Hippocampal formation (tissue), 2 donors: Measurements from ENCODE around the gene ERO1B.
"Not testable (repeated sequence)": the region's sequence is repeated elsewhere in the genome, so short reads cannot be mapped to it uniquely, and the experiment has no call there.

ENCODE experiments used
- DNase-seq, 2 donors: peaks; one replicate each; lab custom pipeline; 2025; lab: John Stamatoyannopoulos, UW

The ERO1B gene

GRCh38 chr1:236188084-236188483 is 93.7 kb downstream of the ERO1B start:
- DNase-seq: not testable (repeated sequence)

- not testable (repeated sequence) for DNase-seq
These were observed 95.3 kb downstream of the ERO1B start for GRCh38 chr1:236186471-236186870.

GRCh38 chr1:236185687-236186086 is 96.1 kb downstream of the ERO1B start:
- no peak for DNase-seq

- no peak for DNase-seq
These were observed 100.7 kb downstream of the ERO1B start for GRCh38 chr1:236181059-236181458.

GRCh38 chr1:236179634-236180033 is 102.1 kb downstream of the ERO1B start:
- DNase-seq: no peak

GRCh38 chr1:236176337-236177336 is 105.1 kb downstream of the ERO1B start:
- DNase-seq: no peak

- no peak for DNase-seq
These were observed 106.0 kb downstream of the ERO1B start for GRCh38 chr1:236175642-236176336.

- no peak for DNase-seq
These were observed 108.5 kb downstream of the ERO1B start for GRCh38 chr1:236173174-236173767.

GRCh38 chr1:236172041-236172579 is 109.6 kb downstream of the ERO1B start:
- DNase-seq: no peak

- no peak for DNase-seq
These were observed 112.9 kb downstream of the ERO1B start for GRCh38 chr1:236168716-236169429.

- DNase-seq: no peak
These were observed 114.2 kb downstream of the ERO1B start for GRCh38 chr1:236167578-236167977.

GRCh38 chr1:236167154-236167553 is 114.6 kb downstream of the ERO1B start:
- DNase-seq: no peak

- no peak for DNase-seq
These were observed 115.7 kb downstream of the ERO1B start for GRCh38 chr1:236166041-236166440.
